H9 (cell line): Measurements from ENCODE around the gene RBFOX2. TPM values are rescaled to one million over a fixed set of nuclear protein-coding genes. Genes with fewer than 3 reads are reported as not detected.

ENCODE experiments used
- DNase-seq: peaks from one replicate; pipeline ENCODE4 v3.0.0-alpha.2; 2017
- H2AFZ ChIP-seq: one replicate; pipeline ENCODE4 v1.6.1; 2013; ENCODE audit warnings: mild to moderate bottlenecking, low read length, control low read depth, moderate library complexity
- H2AK5ac ChIP-seq: 2 replicates; pipeline ENCODE4 v1.6.1; 2013; ENCODE audit warnings: low read length, control low read depth, mixed read lengths; ENCODE audit not compliant: insufficient read length
- H2BK120ac ChIP-seq: one replicate; pipeline ENCODE4 v1.6.1; 2013; ENCODE audit warnings: low read depth, mild to moderate bottlenecking, low read length, control low read depth, inconsistent platforms; ENCODE audit not compliant: poor library complexity, severe bottlenecking
- H2BK12ac ChIP-seq: 2 replicates; pipeline ENCODE4 v1.6.1; 2013; ENCODE audit warnings: low read length, control low read depth, mixed read lengths, low read depth; ENCODE audit not compliant: insufficient read length
- H2BK15ac ChIP-seq: 2 replicates; pipeline ENCODE4 v1.6.1; 2013; ENCODE audit warnings: low read depth, low read length, control low read depth
- H2BK20ac ChIP-seq: one replicate; pipeline ENCODE4 v1.6.1; 2013; ENCODE audit warnings: low read depth, mild to moderate bottlenecking, low read length, control low read depth, inconsistent platforms; ENCODE audit not compliant: poor library complexity, severe bottlenecking
- H2BK5ac ChIP-seq: 2 replicates; pipeline ENCODE4 v1.6.1; 2013; ENCODE audit warnings: low read length, control low read depth, mixed read lengths; ENCODE audit not compliant: insufficient read length
- H3K14ac ChIP-seq: 2 replicates; pipeline ENCODE4 v1.6.1; 2013; ENCODE audit warnings: low read length, control low read depth; ENCODE audit not compliant: insufficient read depth
- H3K18ac ChIP-seq: 2 replicates; pipeline ENCODE4 v1.6.1; 2013; ENCODE audit warnings: low read depth, mild to moderate bottlenecking, mixed read lengths, low read length, control low read depth; ENCODE audit not compliant: insufficient read length
- H3K23ac ChIP-seq: 2 replicates; pipeline ENCODE4 v1.6.1; 2013; ENCODE audit warnings: low read length, control low read depth, mixed read lengths, low read depth; ENCODE audit not compliant: insufficient read length
- H3K23me2 ChIP-seq: 2 replicates; pipeline ENCODE4 v1.6.1; 2013; ENCODE audit warnings: low read depth, mild to moderate bottlenecking, mixed read lengths, low read length, control low read depth; ENCODE audit not compliant: insufficient read length, poor library complexity, severe bottlenecking
- H3K27ac ChIP-seq: 2 replicates; pipeline ENCODE4 v1.5.1; 2013; ENCODE audit warnings: low read length, control low read depth, mixed read lengths, low read depth; ENCODE audit not compliant: insufficient read length
- H3K27me3 ChIP-seq: 2 replicates; pipeline ENCODE4 v1.6.1; 2013; ENCODE audit warnings: low read length, control low read depth, inconsistent platforms; ENCODE audit not compliant: insufficient read depth
- H3K4ac ChIP-seq: 2 replicates; pipeline ENCODE4 v1.6.1; 2013; ENCODE audit warnings: low read depth, mild to moderate bottlenecking, control low read depth, inconsistent platforms, low read length, moderate library complexity
- H3K4me1 ChIP-seq: 2 replicates; pipeline ENCODE4 v1.6.1; 2013; ENCODE audit warnings: low read length, control low read depth, inconsistent platforms; ENCODE audit not compliant: insufficient read depth
- H3K4me2 ChIP-seq: 2 replicates; pipeline ENCODE4 v1.6.1; 2013; ENCODE audit warnings: low read length, control low read depth, mixed read lengths; ENCODE audit not compliant: insufficient read length, insufficient read depth
- H3K56ac ChIP-seq: 2 replicates; pipeline ENCODE4 v1.6.1; 2013; ENCODE audit warnings: low read depth, mild to moderate bottlenecking, mixed read lengths, low read length, control low read depth; ENCODE audit not compliant: insufficient read length
- H3K79me1 ChIP-seq: 2 replicates; pipeline ENCODE4 v1.6.1; 2013; ENCODE audit warnings: low read depth, mild to moderate bottlenecking, moderate library complexity, low read length, control low read depth, inconsistent platforms; ENCODE audit not compliant: insufficient read depth, poor library complexity, severe bottlenecking
- H3K79me2 ChIP-seq: 2 replicates; pipeline ENCODE4 v1.6.1; 2013; ENCODE audit warnings: low read length, control low read depth, inconsistent platforms; ENCODE audit not compliant: insufficient read depth
- H3K9ac ChIP-seq: 2 replicates; pipeline ENCODE4 v1.6.1; 2013; ENCODE audit warnings: low read length, control low read depth, mixed read lengths; ENCODE audit not compliant: insufficient read length; ENCODE audit errors: extremely low read depth
- H3K9me3 ChIP-seq: one replicate; pipeline ENCODE4 v1.6.1; 2013; ENCODE audit warnings: low read depth, low read length, inconsistent platforms; ENCODE audit not compliant: control insufficient read depth
- H3T11ph ChIP-seq: one replicate; pipeline ENCODE4 v1.6.1; 2013; ENCODE audit warnings: mild to moderate bottlenecking, low read length, control low read depth, inconsistent platforms
- H4K20me1 ChIP-seq: one replicate; pipeline ENCODE4 v1.6.1; 2013; ENCODE audit not compliant: control insufficient read depth, insufficient read length, insufficient read depth
- H4K5ac ChIP-seq: 2 replicates; pipeline ENCODE4 v1.6.1; 2013; ENCODE audit warnings: low read depth, mild to moderate bottlenecking, mixed read lengths, low read length, control low read depth; ENCODE audit not compliant: insufficient read length
- H4K8ac ChIP-seq: replicated peaks from 2 replicates; pipeline ENCODE4 v1.6.1; 2013; ENCODE audit warnings: low read length, control low read depth, mixed read lengths, low read depth; ENCODE audit not compliant: insufficient read length
- H4K91ac ChIP-seq: 2 replicates; pipeline ENCODE4 v1.6.1; 2013; ENCODE audit warnings: low read depth, mild to moderate bottlenecking, moderate library complexity, mixed read lengths, low read length, control low read depth; ENCODE audit not compliant: insufficient read length
- H3K27ac Mint-ChIP-seq, 3 experiments: 2 replicates in 2 of 3; 3 replicates in 1 of 3; pipeline ENCODE4 v1.8.0; 2020 to 2021; ENCODE audit warnings: mixed read lengths in 3 of 3, mild to moderate bottlenecking in 1 of 3, moderate library complexity in 1 of 3
- H3K27me3 Mint-ChIP-seq: 2 replicates; pipeline ENCODE4 v1.8.0; 2021; ENCODE audit warnings: low read depth, mild to moderate bottlenecking, moderate library complexity, mixed read lengths
- H3K36me3 Mint-ChIP-seq, 3 experiments: 2 replicates in 2 of 3; 3 replicates in 1 of 3; pipeline ENCODE4 v1.8.0; 2020 to 2021; ENCODE audit warnings: low read depth in 3 of 3, mixed read lengths in 3 of 3; ENCODE audit not compliant: insufficient read depth in 1 of 3
- H3K4me1 Mint-ChIP-seq, 2 experiments: 2 replicates each; pipeline ENCODE4 v1.8.0; 2020; ENCODE audit warnings: mixed read lengths in 2 of 2
- H3K4me3 Mint-ChIP-seq, 2 experiments: 2 replicates in 1 of 2; 3 replicates in 1 of 2; pipeline ENCODE4 v1.8.0; 2020 to 2021; ENCODE audit warnings: mild to moderate bottlenecking in 2 of 2, mixed read lengths in 2 of 2, moderate library complexity in 1 of 2
- H3K9me3 Mint-ChIP-seq, 2 experiments: 2 replicates in 1 of 2; 3 replicates in 1 of 2; pipeline ENCODE4 v1.8.0; 2020; ENCODE audit warnings: mild to moderate bottlenecking in 2 of 2, mixed read lengths in 2 of 2, moderate library complexity in 1 of 2
- WGBS: extraction: QIAGEN DNeasy Blood & Tissue Kit; methylation state at CpG from one replicate; pipeline ENCODE4 v1.1.7; 2013; ENCODE audit warnings: missing lambda C conversion rate, low lambda C conversion rate, mixed read lengths; ENCODE audit not compliant: insufficient read length; ENCODE audit errors: extremely low coverage; 5-methylcytosine and 5-hydroxymethylcytosine counted together
- total RNA-seq: library from RNA; stranded (reverse); gene quantifications from 2 replicates; pipeline ENCODE4 v1.2.1, GENCODE V29; 2021
- TF ChIP-seq, protein P1 (sequence below): fragments of 200-600 bp; sonication (generic); conservative IDR thresholded peaks from 3 replicates; pipeline ENCODE4 v1.8.0; 2021; ENCODE audit warnings: antibody characterized with exemption, mild to moderate bottlenecking

RBFOX2 gene
- total RNA-seq, 1 experiment from 2014 or later = 84.7 TPM

DNA sequence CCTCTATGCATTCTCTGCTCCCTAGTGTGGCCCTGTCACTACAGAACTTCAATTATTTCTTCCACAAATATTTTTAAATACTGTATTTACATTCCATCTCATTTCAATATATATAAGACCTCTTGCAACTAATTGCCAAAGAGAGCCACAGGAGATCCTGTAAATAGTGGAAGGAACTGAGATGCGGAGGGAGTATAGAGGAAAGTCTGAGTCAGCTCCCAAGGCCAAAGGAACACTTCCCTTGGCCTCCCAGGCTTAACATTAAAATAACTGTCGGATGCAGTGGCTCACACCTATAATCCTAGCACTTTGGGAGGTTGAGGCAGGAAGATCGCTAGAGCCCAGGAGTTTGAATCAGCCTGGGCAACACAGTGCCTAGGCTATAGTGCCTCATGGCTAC, 31.2 kb downstream of the RBFOX2 start:
- Mint-ChIP-seq H3K4me3 (no peak overlapping the region), H3K4me1 (peaks cover 30% of the 10 kb centered on the region in 2 experiments), H3K36me3 (peaks cover 6 to 18% (median 9%) of the 10 kb centered on the region in 3 experiments; a peak in 5 of 7 replicates), H3K9me3 (peaks cover 0 to 3% of the 10 kb centered on the region in 2 experiments; a peak in 1 of 5 replicates), H3K27me3 (no peaks in the 10 kb centered on the region), H3K27ac (no peak overlapping the region; a peak in 2 of 7 replicates)
- no peak overlapping the region for H3T11ph ChIP-seq
- H4K5ac ChIP-seq = no peak overlapping the region
- H2BK15ac ChIP-seq = no peak overlapping the region
- H2BK12ac ChIP-seq = no peak overlapping the region
- no peak overlapping the region for H3K4me2 ChIP-seq
- WGBS = no CpG with 5 or more reads among the region's 3 CpGs
- H2BK5ac ChIP-seq = no peak overlapping the region
- H3K79me1 ChIP-seq = peaks cover 5% of the 10 kb centered on the region
- H3K27ac ChIP-seq = no peak overlapping the region
- TF ChIP-seq, protein P1, sequence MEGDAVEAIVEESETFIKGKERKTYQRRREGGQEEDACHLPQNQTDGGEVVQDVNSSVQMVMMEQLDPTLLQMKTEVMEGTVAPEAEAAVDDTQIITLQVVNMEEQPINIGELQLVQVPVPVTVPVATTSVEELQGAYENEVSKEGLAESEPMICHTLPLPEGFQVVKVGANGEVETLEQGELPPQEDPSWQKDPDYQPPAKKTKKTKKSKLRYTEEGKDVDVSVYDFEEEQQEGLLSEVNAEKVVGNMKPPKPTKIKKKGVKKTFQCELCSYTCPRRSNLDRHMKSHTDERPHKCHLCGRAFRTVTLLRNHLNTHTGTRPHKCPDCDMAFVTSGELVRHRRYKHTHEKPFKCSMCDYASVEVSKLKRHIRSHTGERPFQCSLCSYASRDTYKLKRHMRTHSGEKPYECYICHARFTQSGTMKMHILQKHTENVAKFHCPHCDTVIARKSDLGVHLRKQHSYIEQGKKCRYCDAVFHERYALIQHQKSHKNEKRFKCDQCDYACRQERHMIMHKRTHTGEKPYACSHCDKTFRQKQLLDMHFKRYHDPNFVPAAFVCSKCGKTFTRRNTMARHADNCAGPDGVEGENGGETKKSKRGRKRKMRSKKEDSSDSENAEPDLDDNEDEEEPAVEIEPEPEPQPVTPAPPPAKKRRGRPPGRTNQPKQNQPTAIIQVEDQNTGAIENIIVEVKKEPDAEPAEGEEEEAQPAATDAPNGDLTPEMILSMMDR = no peak
- H3K9me3 ChIP-seq = no peaks in the 10 kb centered on the region
- H2AK5ac ChIP-seq = no peak overlapping the region
- no peak overlapping the region for H4K91ac ChIP-seq
- H3K27me3 ChIP-seq = no peaks in the 10 kb centered on the region
- no peak overlapping the region for H2AFZ ChIP-seq
- no peaks in the 10 kb centered on the region for H3K23me2 ChIP-seq
- no peak overlapping the region for H3K18ac ChIP-seq
- no peak for DNase-seq
- peaks cover 9% of the 10 kb centered on the region; the same call in 1 of the 2 replicates for H3K79me2 ChIP-seq
- no peak overlapping the region for H3K23ac ChIP-seq
- no peak overlapping the region for H3K14ac ChIP-seq
- no peak overlapping the region for H3K9ac ChIP-seq
- no peak overlapping the region for H2BK20ac ChIP-seq
- H3K4ac ChIP-seq = no peak overlapping the region
- no peaks in the 10 kb centered on the region for H4K20me1 ChIP-seq
- no peak overlapping the region for H3K56ac ChIP-seq
- H3K4me1 ChIP-seq = no peaks in the 10 kb centered on the region
- H2BK120ac ChIP-seq = no peak overlapping the region
- no peak overlapping the region for H4K8ac ChIP-seq
